ENCODE data around the gene ATP5F1C. TPM values are rescaled to one million over a fixed set of nuclear protein-coding genes. Genes with fewer than 3 reads are reported as not detected.
A peak's percentile ranks its signal among the peaks of the same experiment; 100 is the strongest.

ATP5F1C gene
- total RNA-seq, 1 experiment from 2014 or later = 288 TPM

DNA sequence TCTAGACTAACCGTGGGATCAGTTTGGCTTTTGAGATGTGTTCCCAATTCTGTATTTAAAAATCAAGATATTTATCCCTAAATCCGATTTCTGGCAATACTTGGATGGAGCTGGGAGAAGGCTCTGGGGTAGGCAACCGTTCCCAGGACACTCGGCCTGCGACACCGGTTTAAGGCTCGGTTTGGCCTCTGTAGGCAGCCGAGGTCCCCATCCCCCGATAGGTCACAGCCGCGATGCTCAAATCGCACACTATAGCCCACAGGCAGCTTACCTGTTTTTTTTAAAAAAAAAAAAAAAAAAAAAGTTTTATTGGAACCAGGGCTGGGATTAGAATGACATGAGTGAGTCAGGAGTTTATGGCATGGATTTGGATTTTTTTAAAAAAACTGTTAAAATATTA, 29.6 kb downstream of the ATP5F1C start (continued):
- TF ChIP-seq, protein P1, sequence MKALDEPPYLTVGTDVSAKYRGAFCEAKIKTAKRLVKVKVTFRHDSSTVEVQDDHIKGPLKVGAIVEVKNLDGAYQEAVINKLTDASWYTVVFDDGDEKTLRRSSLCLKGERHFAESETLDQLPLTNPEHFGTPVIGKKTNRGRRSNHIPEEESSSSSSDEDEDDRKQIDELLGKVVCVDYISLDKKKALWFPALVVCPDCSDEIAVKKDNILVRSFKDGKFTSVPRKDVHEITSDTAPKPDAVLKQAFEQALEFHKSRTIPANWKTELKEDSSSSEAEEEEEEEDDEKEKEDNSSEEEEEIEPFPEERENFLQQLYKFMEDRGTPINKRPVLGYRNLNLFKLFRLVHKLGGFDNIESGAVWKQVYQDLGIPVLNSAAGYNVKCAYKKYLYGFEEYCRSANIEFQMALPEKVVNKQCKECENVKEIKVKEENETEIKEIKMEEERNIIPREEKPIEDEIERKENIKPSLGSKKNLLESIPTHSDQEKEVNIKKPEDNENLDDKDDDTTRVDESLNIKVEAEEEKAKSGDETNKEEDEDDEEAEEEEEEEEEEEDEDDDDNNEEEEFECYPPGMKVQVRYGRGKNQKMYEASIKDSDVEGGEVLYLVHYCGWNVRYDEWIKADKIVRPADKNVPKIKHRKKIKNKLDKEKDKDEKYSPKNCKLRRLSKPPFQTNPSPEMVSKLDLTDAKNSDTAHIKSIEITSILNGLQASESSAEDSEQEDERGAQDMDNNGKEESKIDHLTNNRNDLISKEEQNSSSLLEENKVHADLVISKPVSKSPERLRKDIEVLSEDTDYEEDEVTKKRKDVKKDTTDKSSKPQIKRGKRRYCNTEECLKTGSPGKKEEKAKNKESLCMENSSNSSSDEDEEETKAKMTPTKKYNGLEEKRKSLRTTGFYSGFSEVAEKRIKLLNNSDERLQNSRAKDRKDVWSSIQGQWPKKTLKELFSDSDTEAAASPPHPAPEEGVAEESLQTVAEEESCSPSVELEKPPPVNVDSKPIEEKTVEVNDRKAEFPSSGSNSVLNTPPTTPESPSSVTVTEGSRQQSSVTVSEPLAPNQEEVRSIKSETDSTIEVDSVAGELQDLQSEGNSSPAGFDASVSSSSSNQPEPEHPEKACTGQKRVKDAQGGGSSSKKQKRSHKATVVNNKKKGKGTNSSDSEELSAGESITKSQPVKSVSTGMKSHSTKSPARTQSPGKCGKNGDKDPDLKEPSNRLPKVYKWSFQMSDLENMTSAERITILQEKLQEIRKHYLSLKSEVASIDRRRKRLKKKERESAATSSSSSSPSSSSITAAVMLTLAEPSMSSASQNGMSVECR (CRISPR knock-in tag; IDR thresholded peaks at IDR 0.05; ENCODE audit: borderline replicate concordance) = no peak

DNA sequence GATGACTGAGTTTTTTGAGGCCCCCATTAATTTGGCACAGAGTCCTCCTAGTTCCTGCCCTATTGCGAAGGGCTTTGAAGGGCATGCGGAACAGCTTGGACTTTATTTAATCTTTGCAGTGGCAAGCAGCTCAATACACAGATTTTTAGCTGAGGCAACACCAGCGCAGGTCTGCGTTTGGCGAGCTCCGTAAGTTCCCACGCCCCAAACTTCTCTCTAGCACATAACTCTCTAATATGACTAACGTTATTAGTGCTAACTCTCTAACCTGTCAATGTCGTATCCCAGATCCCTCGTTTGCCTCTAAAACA, 30.0 kb downstream of the ATP5F1C start:
- ATAC-seq = no peak; the same call in 1 of the 2 replicates
- CTCF ChIA-PET = interaction anchor here (1.0 to 1.9 kb wide), 6 partner anchors 9 to 131 kb away, joined by 3 to 9 read pairs (median 4); partner anchors contain the start of genes ATP5F1C and KIN
- no peak for TF ChIP-seq NR1H2 (CRISPR knock-in tag; IDR thresholded peaks at IDR 0.05)
- 0 out of 2 replicates have a peak, but pooled peaks have one; percentile 36 for TF ChIP-seq NFE2L1 (CRISPR knock-in tag; IDR thresholded peaks at IDR 0.05)
- TF ChIP-seq NFYB (CRISPR knock-in tag; conservative IDR thresholded peaks at IDR 0.05; ENCODE audit: low read depth) = no peak
- no peak for TF ChIP-seq HMGA2 (CRISPR knock-in tag; IDR thresholded peaks at IDR 0.05)
- TF ChIP-seq, protein P2, sequence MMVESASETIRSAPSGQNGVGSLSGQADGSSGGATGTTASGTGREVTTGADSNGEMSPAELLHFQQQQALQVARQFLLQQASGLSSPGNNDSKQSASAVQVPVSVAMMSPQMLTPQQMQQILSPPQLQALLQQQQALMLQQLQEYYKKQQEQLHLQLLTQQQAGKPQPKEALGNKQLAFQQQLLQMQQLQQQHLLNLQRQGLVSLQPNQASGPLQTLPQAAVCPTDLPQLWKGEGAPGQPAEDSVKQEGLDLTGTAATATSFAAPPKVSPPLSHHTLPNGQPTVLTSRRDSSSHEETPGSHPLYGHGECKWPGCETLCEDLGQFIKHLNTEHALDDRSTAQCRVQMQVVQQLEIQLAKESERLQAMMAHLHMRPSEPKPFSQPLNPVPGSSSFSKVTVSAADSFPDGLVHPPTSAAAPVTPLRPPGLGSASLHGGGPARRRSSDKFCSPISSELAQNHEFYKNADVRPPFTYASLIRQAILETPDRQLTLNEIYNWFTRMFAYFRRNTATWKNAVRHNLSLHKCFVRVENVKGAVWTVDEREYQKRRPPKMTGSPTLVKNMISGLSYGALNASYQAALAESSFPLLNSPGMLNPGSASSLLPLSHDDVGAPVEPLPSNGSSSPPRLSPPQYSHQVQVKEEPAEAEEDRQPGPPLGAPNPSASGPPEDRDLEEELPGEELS (CRISPR knock-in tag; IDR thresholded peaks at IDR 0.05) = no peak
- no peak for TF ChIP-seq OVOL2 (CRISPR knock-in tag; IDR thresholded peaks at IDR 0.05; ENCODE audit: borderline replicate concordance)
- no peak for TF ChIP-seq SOX15 (CRISPR knock-in tag; IDR thresholded peaks at IDR 0.05)
- TF ChIP-seq, protein P3, sequence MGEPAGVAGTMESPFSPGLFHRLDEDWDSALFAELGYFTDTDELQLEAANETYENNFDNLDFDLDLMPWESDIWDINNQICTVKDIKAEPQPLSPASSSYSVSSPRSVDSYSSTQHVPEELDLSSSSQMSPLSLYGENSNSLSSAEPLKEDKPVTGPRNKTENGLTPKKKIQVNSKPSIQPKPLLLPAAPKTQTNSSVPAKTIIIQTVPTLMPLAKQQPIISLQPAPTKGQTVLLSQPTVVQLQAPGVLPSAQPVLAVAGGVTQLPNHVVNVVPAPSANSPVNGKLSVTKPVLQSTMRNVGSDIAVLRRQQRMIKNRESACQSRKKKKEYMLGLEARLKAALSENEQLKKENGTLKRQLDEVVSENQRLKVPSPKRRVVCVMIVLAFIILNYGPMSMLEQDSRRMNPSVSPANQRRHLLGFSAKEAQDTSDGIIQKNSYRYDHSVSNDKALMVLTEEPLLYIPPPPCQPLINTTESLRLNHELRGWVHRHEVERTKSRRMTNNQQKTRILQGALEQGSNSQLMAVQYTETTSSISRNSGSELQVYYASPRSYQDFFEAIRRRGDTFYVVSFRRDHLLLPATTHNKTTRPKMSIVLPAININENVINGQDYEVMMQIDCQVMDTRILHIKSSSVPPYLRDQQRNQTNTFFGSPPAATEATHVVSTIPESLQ (CRISPR knock-in tag; IDR thresholded peaks at IDR 0.05) = no peak

DNA sequence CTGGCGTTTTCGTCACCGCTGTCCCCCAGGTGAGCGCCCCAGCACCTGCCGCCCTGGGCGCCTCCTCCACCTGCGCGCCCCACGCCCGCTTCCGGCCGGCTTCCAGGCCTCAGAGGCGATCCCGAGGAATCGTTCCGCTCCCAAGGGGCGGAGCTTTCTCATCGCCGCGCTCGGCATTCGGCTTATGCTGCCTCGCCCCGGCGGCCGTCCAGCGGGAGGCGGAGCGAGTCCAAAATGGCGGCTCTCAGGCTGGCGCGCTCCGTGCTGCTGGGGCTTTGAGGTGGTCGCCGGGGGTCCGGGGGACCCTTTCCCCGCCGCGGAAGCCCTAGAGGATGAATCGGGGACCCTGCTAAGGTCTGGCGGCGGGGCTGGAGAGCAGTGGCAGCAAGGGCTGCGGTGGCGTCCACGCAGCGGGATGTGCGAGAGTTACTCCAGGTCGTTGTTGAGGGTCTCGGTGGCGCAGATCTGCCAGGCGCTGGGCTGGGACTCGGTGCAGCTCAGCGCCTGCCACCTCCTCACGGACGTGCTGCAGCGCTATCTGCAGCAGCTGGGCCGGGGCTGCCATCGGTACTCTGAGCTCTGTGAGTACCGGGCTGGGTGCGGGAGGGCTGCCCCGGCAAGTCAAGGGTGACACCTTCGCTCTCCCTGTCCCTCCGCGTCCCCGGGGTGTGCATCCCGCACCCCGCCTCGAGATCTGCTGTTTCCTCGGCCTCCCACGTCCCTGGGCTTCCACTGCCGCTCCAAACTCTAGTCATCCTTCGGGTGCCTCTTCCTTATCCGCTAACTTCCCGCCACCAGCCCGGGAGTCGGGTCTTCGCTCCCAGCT, 30.5 kb downstream of the ATP5F1C start, which contains the start of gene TAF3:
TSS of gene TAF3 (plus strand) at position 211 of the 826 bp plus-strand sequence. CDS start at position 416, 205 bp downstream.
- Mint-ChIP-seq H3K4me3 (peak within 1 kb of the TSS; percentile 97), H3K27ac (peak within 1 kb of the TSS; percentile 94), H3K27me3 (ENCODE audit: low read depth) (peaks cover 6% of the 10 kb centered on the region; the same call in 1 of the 2 replicates), H3K4me1 (peaks cover 20% of the 10 kb centered on the region), H3K9me3 (no peaks in the 10 kb centered on the region), H3K36me3 (no peaks in the 10 kb centered on the region)
- peak; percentile 96 for DNase-seq (ENCODE audit: low spot score)
- CTCF ChIA-PET = interaction anchor here (1.0 to 1.9 kb wide), 7 partner anchors 10 to 293 kb away, joined by 3 to 9 read pairs (median 6); partner anchors contain the start of genes ATP5F1C and KIN
- peak; percentile 85 for ATAC-seq
- POLR2A ChIA-PET = interaction anchor here (0.7 to 1.8 kb wide), 7 partner anchors 9 to 407 kb away, joined by 3 to 15 read pairs (median 3); partner anchors contain the start of genes ATP5F1C and KIN
- peak; percentile 84; the same call in 1 of the 2 replicates for TF ChIP-seq SMAD3 (CRISPR knock-in tag; IDR thresholded peaks at IDR 0.05; ENCODE audit: borderline replicate concordance)
- TF ChIP-seq, protein P4, sequence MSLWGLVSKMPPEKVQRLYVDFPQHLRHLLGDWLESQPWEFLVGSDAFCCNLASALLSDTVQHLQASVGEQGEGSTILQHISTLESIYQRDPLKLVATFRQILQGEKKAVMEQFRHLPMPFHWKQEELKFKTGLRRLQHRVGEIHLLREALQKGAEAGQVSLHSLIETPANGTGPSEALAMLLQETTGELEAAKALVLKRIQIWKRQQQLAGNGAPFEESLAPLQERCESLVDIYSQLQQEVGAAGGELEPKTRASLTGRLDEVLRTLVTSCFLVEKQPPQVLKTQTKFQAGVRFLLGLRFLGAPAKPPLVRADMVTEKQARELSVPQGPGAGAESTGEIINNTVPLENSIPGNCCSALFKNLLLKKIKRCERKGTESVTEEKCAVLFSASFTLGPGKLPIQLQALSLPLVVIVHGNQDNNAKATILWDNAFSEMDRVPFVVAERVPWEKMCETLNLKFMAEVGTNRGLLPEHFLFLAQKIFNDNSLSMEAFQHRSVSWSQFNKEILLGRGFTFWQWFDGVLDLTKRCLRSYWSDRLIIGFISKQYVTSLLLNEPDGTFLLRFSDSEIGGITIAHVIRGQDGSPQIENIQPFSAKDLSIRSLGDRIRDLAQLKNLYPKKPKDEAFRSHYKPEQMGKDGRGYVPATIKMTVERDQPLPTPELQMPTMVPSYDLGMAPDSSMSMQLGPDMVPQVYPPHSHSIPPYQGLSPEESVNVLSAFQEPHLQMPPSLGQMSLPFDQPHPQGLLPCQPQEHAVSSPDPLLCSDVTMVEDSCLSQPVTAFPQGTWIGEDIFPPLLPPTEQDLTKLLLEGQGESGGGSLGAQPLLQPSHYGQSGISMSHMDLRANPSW (CRISPR knock-in tag; conservative IDR thresholded peaks at IDR 0.05; ENCODE audit: low read depth) = no peak
- TF ChIP-seq ATF1 (CRISPR knock-in tag; IDR thresholded peaks at IDR 0.05) = peak; percentile 2; the same call in 1 of the 2 replicates
- TF ChIP-seq CREM (CRISPR knock-in tag; IDR thresholded peaks at IDR 0.05) = peak; percentile 83
- TF ChIP-seq, protein P1 (CRISPR knock-in tag; IDR thresholded peaks at IDR 0.05; ENCODE audit: borderline replicate concordance) = peak; percentile 64; the same call in 1 of the 2 replicates
- TF ChIP-seq NFATC4 (CRISPR knock-in tag; IDR thresholded peaks at IDR 0.05) = no peak
- TF ChIP-seq ESRRA (CRISPR knock-in tag; IDR thresholded peaks at IDR 0.05; ENCODE audit: borderline replicate concordance) = no peak

More for the DNA sequence above, 30.0 kb downstream of the ATP5F1C start:
- Mint-ChIP-seq H3K4me3 (peak overlapping the region; percentile 97), H3K9me3 (no peaks in the 10 kb centered on the region), H3K4me1 (peaks cover 23% of the 10 kb centered on the region), H3K36me3 (no peaks in the 10 kb centered on the region), H3K27me3 (ENCODE audit: low read depth) (peaks cover 8% of the 10 kb centered on the region; the same call in 1 of the 2 replicates), H3K27ac (peak overlapping the region; percentile 94)
- POLR2A ChIA-PET = interaction anchor here (0.7 to 1.8 kb wide), 8 partner anchors 9 to 407 kb away, joined by 3 to 15 read pairs (median 3); partner anchors contain the start of genes ATP5F1C and KIN
- no peak for DNase-seq (ENCODE audit: low spot score)

All from WTC11 (cell line).